ENCODE results near the gene SMAD2.
"Not testable (repeated sequence)": the region's sequence is repeated elsewhere in the genome, so short reads cannot be mapped to it uniquely, and the experiment has no call there.

The SMAD2 gene

DNA sequence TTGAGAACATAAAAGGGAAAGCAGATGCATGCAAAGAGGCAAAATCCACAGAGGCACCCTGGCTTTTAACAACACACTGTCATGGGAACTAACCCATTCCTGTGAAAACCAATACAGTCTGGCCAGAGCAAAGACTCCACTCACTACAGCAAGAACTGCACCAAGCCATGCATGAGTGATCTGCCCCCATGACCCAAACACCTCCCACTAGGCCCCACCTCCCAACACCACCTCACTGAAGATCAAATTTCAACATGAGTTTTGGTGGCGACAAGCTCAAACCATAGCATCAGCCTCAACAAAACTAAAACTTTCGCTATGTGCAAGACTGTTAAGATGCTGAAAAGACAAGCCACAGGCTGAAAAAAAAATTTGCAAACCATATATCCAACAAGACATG, 162.8 kb downstream of the SMAD2 start:
- ATAC-seq (ENCODE audit: low read depth) (no peak), DNase-seq (ENCODE audit: low spot score in 2 of 2) (no peak)
- Mint-ChIP-seq H3K4me1 (no peaks in the 10 kb centered on the region), H3K36me3 (no peaks in the 10 kb centered on the region), H3K9me3 (peaks cover 2% of the 10 kb centered on the region), H3K27ac (no peak overlapping the region), H3K27me3 (peaks cover 14% of the 10 kb centered on the region), H3K4me3 (no peak overlapping the region)

DNA sequence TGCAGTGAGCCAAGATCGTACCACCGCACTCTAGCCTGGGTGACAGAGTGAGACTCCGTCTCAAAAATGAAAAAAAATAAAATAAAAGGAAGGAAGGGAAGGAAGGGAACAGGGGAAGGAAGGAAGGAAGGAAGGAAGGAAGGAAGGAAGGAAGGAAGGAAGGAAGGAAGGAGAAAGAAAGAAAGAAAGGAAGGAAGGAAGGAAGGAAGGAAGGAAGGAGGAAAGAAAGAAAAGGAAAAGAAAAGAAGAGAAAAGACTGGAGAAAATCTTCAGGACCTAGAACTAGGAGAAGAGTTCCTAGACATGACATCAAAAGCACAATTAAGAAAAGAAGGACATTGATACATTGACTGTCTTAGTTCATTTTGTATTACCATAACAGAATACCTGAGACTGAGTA, 163.3 kb downstream of the SMAD2 start:
- ATAC-seq (ENCODE audit: low read depth); DNase-seq (ENCODE audit: low spot score in 2 of 2); H3K4me3 Mint-ChIP-seq; H3K4me1 Mint-ChIP-seq; H3K27ac Mint-ChIP-seq; H3K9me3 Mint-ChIP-seq; H3K36me3 Mint-ChIP-seq: not testable (repeated sequence)
- H3K27me3 Mint-ChIP-seq = peaks cover 14% of the 10 kb centered on the region

Measured in memory B cell (primary cell).